AML-193 (cell line): ENCODE results near the gene TEX35.
"Not testable (repeated sequence)": the region's sequence is repeated elsewhere in the genome, so short reads cannot be mapped to it uniquely, and the experiment has no call there.

ENCODE experiments used
- DNase-seq, 2 experiments: peaks; one replicate each; lab custom pipeline; 2025; lab: John Stamatoyannopoulos, UW

TEX35 gene

DNA sequence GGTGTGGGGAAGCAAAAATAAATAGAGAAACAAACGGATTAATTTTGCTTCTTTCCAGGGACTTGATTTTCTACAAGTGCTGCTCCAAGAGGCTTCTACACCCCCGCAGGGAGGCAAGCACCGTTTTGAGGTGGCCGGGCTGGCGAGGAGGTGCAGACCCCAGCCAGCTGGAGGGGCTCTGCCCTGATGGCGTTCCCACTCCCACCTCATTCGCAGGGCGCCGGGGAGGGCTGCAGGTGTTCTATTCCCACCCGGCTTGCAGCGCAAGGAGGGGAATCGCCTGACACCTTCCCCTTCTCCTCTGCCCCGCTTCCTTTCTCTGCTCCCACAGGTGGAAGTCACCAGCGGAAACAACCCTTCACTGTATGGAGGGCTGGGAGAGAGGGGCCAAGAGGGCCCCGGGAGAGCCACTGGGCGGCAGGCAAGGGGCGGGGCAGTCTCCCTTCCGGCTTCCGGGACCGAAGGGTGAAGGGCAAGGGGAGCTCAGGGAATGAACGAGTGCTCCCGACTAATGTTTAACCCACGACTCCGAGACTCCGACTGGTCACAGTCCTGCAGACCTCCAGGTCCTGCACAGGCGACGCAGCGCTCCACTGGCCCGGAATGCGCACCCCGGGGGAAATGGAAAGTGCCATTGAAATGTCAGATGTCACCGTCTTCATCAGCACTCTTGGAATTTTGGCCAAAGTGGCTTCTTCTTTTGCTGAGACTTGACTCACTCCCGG is 29.1 kb downstream of the TEX35 start:
- DNase-seq = peak; percentile 8 to 36

DNA sequence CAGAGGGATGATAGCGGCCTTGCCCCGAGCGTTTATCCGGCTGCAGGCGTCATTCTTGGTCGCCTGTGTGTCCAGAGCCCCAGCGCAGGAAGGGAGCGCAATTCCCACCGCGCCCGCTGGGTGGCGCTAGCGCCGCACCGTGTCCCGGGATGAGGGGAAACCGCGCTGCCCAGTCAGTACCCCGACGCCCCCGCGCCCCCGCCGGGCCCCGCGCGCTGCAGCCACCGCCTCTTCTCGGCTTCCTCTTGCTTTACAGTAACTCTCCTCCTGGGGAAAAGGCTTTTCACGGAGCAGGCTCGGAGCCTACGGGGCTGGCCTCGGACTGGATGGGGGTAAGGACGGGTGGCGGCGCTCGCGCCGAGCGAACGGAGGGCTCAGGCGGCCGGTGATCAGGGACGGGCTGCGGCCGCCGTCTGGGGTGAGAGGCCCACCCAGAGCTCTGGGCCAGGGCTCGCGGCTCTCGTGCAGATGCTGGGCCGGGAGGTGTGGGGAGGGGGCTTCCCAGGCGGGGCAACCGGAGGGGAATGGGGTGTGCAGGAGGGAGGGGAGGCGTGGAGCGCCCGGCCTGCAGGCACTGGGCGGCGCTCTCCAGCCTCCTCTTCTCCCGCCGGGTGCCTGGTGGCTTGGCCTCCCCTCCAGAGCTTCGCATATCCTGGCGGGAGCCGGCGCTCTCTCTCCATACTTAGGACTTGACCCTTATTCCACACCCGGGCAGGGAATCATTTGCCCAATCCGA is 29.8 kb downstream of the TEX35 start:
- peak; percentile 47 to 62 for DNase-seq

GRCh38 chr1:178543290-178543607 is 30.3 kb downstream of the TEX35 start:
- peak; percentile 37 to 47 for DNase-seq

GRCh38 chr1:178544531-178544930 is 31.6 kb downstream of the TEX35 start:
- no peak for DNase-seq

DNA sequence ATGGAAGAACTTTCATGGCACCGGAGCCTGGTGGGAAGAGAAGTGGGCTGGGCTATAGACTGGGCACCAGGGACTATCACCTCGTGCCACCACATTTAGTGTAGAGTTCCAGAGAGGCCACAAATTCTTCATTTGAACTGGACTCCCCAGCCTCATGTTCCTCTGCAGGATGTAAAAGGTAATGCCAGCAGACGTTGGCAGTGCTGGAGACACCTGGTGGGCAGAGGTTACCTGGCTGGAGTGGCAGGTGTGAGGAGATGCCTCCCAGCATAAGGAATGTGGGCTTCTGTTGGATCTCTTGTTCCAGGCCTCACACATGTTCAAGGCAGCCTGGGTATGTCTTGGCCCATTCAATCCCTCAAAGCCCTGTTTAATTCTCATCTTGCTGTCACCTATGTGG is 35.2 kb downstream of the TEX35 start:
- DNase-seq = no peak

- no peak for DNase-seq
Measured at GRCh38 chr1:178551307-178551706, 38.4 kb downstream of the TEX35 start.

DNA sequence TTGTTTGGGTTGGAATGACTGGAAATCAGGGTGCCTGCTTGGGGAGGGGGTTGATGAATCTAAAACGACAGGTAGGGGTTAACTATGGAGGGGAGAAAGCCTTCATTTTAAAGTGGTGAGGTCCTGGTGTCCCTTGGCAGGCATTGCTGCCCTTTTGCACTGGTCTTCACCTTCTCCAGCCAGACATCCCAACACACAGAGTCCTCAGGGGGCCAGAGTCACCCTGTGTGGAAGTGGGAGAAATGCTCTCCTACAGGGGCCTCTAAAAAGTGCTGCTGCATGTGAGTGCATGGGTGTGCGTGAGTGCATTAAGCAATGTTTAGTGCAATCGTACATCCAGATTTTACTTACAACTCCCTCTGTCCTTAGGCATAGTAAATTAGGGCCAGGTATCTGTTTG is 39.0 kb downstream of the TEX35 start:
- no peak for DNase-seq

- DNase-seq = no peak
Measured at GRCh38 chr1:178552856-178553255, 39.9 kb downstream of the TEX35 start.

GRCh38 chr1:178554351-178554750 is 41.4 kb downstream of the TEX35 start:
- DNase-seq = not testable (repeated sequence)

DNA sequence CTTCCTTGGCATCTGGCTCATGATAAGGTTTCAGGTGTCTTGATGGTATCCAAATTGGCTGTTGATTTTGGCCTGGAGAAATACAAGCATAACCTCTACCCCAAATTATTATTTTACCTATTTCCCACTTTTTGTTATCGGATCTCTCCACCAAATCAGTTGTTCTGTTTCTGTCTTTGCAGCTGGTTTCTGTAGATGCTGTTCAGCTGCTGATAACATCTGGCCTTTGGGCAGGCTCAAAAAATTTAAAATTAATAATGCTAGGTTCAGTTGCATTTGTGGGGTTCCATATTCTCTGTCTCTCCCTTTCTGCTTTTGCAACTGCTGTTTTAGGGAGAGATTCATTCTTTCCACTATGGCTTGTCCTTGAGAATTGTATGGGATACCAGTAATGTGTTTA is 42.7 kb downstream of the TEX35 start:
- DNase-seq = not testable (repeated sequence)

DNA sequence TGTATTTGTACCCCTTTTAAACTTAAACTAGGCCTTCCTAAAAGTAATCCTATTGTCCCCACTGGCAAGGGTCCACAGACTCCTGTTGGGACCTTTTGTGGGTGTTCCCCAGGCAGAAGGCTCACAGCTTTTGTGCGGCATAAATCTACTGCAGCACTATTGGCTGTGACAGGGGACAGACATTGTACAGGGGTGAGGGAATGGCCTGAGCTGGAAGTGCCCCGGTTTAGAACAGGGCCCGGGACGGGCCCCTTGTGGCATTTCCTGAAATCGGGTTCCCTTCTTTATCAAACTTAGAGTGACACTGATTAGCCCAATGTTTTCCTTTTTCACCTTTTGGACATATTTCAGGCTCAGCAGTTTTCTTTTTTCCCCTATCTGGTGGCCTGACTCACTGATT is 45.9 kb downstream of the TEX35 start:
- DNase-seq = not testable (repeated sequence)

DNA sequence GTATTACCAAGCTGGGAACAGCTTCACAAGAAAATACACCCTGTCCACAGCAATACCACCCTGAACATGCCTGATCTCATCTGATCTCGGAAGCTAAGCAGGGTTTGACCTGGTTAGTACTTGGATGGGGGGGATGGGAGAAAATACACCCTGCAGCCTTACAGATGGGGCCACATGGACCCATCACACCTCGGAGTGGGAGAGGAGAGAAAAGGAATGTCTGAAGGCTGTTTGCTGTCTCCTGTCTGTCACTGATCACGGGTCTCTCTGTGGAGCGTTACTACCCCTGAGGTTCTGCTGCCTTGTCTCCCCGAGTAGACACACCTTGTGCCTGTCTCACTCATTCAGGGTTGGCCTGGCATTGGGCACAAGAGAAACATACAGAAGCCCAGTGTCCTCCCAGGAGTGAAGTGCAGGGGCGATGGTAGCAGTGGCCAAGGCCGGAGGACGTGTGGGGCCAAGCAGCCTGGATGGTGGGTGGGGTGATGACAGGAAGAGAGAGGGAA is 48.0 kb downstream of the TEX35 start:
- no peak for DNase-seq

DNA sequence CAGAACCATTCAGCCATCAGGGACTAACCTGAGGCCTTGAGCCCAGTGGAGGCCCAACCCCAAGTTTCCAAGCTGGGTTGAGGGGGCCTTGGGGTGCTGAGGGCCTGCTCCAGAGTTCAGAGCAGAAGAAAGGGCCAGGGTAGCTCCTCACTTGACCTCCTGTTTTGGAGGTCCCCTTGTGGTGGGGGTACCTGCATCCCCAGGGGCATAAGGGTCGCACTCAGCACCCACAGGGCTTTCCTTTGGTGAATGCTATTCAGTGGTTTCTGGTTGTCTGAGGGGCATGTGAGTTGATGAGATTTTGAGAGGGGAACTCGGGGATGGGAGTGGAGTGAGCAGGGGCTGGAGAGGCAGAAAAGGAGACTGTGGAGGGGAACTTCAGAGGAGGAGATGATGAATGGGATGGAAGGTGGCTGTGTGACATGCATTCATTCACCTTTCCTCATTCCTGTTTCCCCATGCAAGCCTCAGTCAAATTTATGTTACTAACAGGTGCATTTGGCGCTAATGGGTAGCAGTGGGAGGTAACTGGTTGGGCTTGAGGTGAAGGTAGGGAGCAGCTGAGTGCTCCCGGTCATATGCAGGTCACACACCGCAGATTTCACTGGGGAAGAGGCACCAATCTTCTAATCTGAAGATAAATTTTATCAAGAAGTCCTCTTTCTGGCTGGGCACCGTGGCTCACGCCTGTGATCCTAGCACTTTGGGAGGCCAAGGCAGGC is 50.4 kb downstream of the TEX35 start:
- no peak for DNase-seq

DNA sequence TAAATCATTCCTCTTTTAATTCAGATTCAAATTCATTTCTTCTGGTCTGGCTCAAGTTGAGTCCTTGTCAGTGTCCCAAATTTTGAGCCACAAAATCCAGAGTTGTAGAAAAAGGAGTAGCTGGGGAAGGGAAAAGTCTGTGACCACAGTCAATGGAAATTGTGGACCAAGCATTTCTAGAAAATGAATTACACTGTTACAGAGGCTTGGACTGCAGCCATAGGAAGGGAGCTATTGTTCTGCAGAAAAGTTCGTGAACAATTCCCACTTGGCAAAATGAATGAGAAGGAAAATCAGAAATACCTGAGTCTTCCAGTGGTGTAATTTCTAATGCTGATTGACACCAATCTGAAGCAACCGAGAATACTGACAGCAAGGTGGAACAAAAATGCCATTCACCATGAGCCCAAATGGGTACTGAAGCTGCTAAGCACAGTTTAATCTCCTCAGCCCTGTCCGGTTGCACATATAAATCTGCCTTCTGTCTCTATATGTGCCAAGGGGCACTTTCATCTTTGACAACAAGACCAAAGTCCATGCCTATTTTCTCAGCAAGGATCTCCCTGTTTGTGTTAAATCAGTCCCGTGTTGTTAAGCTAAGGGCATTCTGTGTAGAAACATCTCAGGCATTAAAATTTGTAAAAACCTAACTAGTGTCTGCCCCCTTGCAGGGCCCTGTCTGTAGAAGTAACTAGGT is 51.3 kb downstream of the TEX35 start:
- no peak for DNase-seq

DNA sequence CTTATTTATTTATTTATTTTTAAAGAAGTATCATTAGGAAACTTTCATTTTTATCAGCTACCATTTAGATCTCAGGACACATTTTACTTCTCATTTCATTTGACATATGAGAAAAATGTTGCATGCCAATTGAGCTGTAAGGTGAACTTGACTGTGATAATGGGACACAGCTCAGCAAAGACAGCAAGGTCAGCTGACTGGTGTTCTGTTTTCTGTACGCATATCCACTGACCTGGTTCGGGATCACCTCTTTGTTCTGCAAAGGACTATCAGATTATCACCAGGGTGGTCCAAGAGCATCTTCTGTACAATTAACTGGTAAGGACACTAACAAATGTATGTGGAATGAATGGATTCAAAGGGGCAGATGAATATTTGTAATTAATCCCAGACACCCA is 51.9 kb downstream of the TEX35 start:
- DNase-seq = no peak

- DNase-seq = no peak
Measured at GRCh38 chr1:178565586-178565985, 52.7 kb downstream of the TEX35 start.

DNA sequence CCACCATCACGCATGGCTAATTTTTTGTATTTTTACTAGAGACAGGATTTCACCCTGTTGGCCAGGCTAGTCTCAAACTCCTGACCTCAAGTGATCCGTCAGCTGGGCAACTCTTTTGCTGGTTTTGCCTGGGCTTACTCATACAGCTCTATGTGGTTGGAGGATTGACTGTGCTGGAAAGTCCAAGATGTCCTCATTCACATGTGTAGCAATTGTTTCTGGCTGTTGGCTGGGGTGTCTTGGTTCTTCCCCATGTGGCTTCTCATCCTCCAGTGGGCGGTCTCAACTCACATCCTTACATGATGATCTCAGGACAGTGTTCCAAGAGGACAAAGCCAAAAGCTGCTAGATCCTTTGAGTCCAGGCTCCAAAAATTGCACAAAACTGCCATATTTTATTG is 53.3 kb downstream of the TEX35 start:
- DNase-seq = no peak

DNA sequence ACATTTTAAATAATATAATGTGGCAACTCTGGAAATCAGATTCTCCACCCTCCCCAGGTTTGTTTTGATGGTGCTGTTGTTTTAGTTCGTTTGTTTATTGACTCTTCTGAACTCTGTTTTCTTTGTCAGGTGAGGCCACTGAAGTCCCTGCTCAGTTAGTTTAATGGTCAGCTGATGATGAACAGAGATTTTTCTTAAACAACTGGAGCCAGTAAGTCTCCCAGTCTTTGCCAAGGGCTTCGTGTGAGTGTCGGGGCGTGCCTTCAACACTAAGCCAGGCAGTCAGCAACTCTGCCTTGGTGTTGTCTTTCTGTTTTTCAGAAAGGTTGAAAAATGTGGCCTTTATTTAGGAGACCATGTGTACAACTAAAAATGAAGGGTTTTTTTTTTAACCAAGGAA is 58.9 kb downstream of the TEX35 start:
- DNase-seq = no peak
